ENCODE measurements around the gene ZNF331. TPM values are rescaled to one million over a fixed set of nuclear protein-coding genes. Genes with fewer than 3 reads are reported as not detected.

ZNF331 gene
- polyA plus RNA-seq, 3 donors, result 6.6 to 42.4 (median 9.5) TPM

- H3K9me3 ChIP-seq (replicated peaks in 1 of 2; ENCODE audit: control insufficient read depth in 1 of 2, insufficient read depth in 1 of 2, low read length in 2 of 2), result no peaks in the 10 kb centered on the region
- H3K9ac ChIP-seq (ENCODE audit: insufficient read depth, low read length, poor library complexity, severe bottlenecking), result no peak overlapping the region
- H3K9me3 Mint-ChIP-seq, result peaks cover 0 to 6% (median 0%) of the 10 kb centered on the region in 7 donors
- peaks cover 5 to 11% (median 7%) of the 10 kb centered on the region in 3 donors for H3K27me3 Mint-ChIP-seq (ENCODE audit: low read depth in 3 of 3)
- peak overlapping the region in 1 of 2 donors; percentile 19 for H3K4me3 Mint-ChIP-seq
- H3K27ac Mint-ChIP-seq, result no peak overlapping the region
- H3K27me3 ChIP-seq (ENCODE audit: control insufficient read depth in 2 of 2, insufficient read depth in 2 of 2, low read length in 2 of 2), result no peaks in the 10 kb centered on the region
- no peaks in the 10 kb centered on the region for H3K36me3 ChIP-seq (replicated peaks in 1 of 2; ENCODE audit: control insufficient read depth in 1 of 2, insufficient read depth in 2 of 2, low read length in 2 of 2)
- WGBS (ENCODE audit: insufficient coverage), result 57% methylated on average over 7 of the region's 16 CpGs
- no peak overlapping the region for H3K4me2 ChIP-seq (replicated peaks; ENCODE audit: extremely low read depth, low read length, poor library complexity, severe bottlenecking)
- no peaks in the 10 kb centered on the region for H3K4me1 ChIP-seq (ENCODE audit: control insufficient read depth in 1 of 2, insufficient read depth in 2 of 2, low read length in 2 of 2)
- no peaks in the 10 kb centered on the region for H3K36me3 Mint-ChIP-seq
- no peaks in the 10 kb centered on the region for H3K79me2 ChIP-seq (ENCODE audit: insufficient read depth, low read length)
- intact Hi-C loops (cut with micrococcal nuclease), result no loop called here
- H3K27ac ChIP-seq (ENCODE audit: low read depth in 1 of 2, low read length in 2 of 2), result no peak overlapping the region
- no peaks in the 10 kb centered on the region for H4K20me1 ChIP-seq (ENCODE audit: insufficient read depth, low read length)
- no peak overlapping the region for H2AFZ ChIP-seq (ENCODE audit: insufficient read depth, low read depth, low read length, poor library complexity, severe bottlenecking)
- no peak for TF ChIP-seq CTCF (IDR thresholded peaks at IDR 0.05)
- DNase-seq, result no peak
- H3K4me3 ChIP-seq (replicated peaks in 1 of 3; ENCODE audit: low read depth in 2 of 3, low read length in 3 of 3), result no peak overlapping the region
- H3K4me1 Mint-ChIP-seq, result peaks cover 6% of the 10 kb centered on the region
Observed at GRCh38 chr19:53624771-53625545, 87.0 kb downstream of the ZNF331 start.

GRCh38 chr19:53626486-53626885, 88.5 kb downstream of the ZNF331 start:
- no peak for TF ChIP-seq CTCF (IDR thresholded peaks at IDR 0.05)
- Histone ChIP-seq H3K27ac (ENCODE audit: low read depth in 1 of 2, low read length in 2 of 2) (no peak overlapping the region), H3K9me3 (replicated peaks in 1 of 2; ENCODE audit: control insufficient read depth in 1 of 2, insufficient read depth in 1 of 2, low read length in 2 of 2) (no peaks in the 10 kb centered on the region), H3K36me3 (replicated peaks in 1 of 2; ENCODE audit: control insufficient read depth in 1 of 2, insufficient read depth in 2 of 2, low read length in 2 of 2) (no peaks in the 10 kb centered on the region), H3K79me2 (ENCODE audit: insufficient read depth, low read length) (no peaks in the 10 kb centered on the region), H2AFZ (ENCODE audit: insufficient read depth, low read depth, low read length, poor library complexity, severe bottlenecking) (no peak overlapping the region), H3K9ac (ENCODE audit: insufficient read depth, low read length, poor library complexity, severe bottlenecking) (no peak overlapping the region), H3K4me2 (replicated peaks; ENCODE audit: extremely low read depth, low read length, poor library complexity, severe bottlenecking) (no peak overlapping the region), H3K27me3 (ENCODE audit: control insufficient read depth in 2 of 2, insufficient read depth in 2 of 2, low read length in 2 of 2) (no peaks in the 10 kb centered on the region), H3K4me1 (ENCODE audit: control insufficient read depth in 1 of 2, insufficient read depth in 2 of 2, low read length in 2 of 2) (no peaks in the 10 kb centered on the region), H3K4me3 (replicated peaks in 1 of 3; ENCODE audit: low read depth in 2 of 3, low read length in 3 of 3) (no peak overlapping the region), H4K20me1 (ENCODE audit: insufficient read depth, low read length) (no peaks in the 10 kb centered on the region)
- peaks cover 5 to 11% (median 7%) of the 10 kb centered on the region in 3 donors for H3K27me3 Mint-ChIP-seq (ENCODE audit: low read depth in 3 of 3)
- H3K9me3 Mint-ChIP-seq, result peaks cover 0 to 6% (median 2%) of the 10 kb centered on the region in 7 donors
- H3K27ac Mint-ChIP-seq, result no peak overlapping the region
- peaks cover 6% of the 10 kb centered on the region for H3K4me1 Mint-ChIP-seq
- intact Hi-C loops (cut with micrococcal nuclease), result no loop called here
- H3K4me3 Mint-ChIP-seq, result no peak overlapping the region
- H3K36me3 Mint-ChIP-seq, result no peaks in the 10 kb centered on the region
- DNase-seq, result no peak
- 95% methylated on average over 6 of the region's 9 CpGs for WGBS (ENCODE audit: insufficient coverage)

Data from CD14-positive monocyte (primary cell).